HCT116 (cell line): ENCODE data around the gene ERRFI1. TPM values are rescaled to one million over a fixed set of nuclear protein-coding genes. Genes with fewer than 3 reads are reported as not detected.

Source experiments
- ATAC-seq: fragments of 200-7000 bp; cut with Tn5 transposase; 2 replicates; pipeline ENCODE4 v1.9.1; 2020; ENCODE audit warnings: mild to moderate bottlenecking, moderate library complexity
- BruUV-seq: library from RNA; stranded (reverse); fragments of 400-500 nt; replicated peaks from 2 replicates; lab custom pipeline; 2021; lab: Mats Ljungman, UMichigan
- CTCF ChIA-PET: fragments of 300-600 bp; sonication (Branson Sonifier 250); formaldehyde crosslinking; loops from one replicate; lab custom pipeline; 2021; ENCODE audit warnings: antibody characterized with exemption; lab: Charles Lee
- POLR2A ChIA-PET: fragments of 300-600, 350-600 bp; sonication (Branson Sonifier 250); formaldehyde crosslinking; loops from one replicate; lab custom pipeline; 2021; ENCODE audit warnings: antibody characterized with exemption; lab: Charles Lee
- RAD21 ChIA-PET, 2 experiments: fragments of 300-600 bp; sonication (Branson Sonifier 250); formaldehyde crosslinking; loops; one replicate each; lab custom pipeline; 2023; ENCODE audit warnings: low total read pairs in 2 of 2; ENCODE audit not compliant: uncharacterized antibody in 2 of 2, unreplicated experiment in 2 of 2, low non-redundant PET in 1 of 2; lab: Charles Lee
- DNase-seq: peaks from one replicate; pipeline ENCODE4 v3.0.0-alpha.2; 2010; ENCODE audit warnings: low read depth, low spot score
- H2AFZ ChIP-seq: fragments of 200-600 bp; shearing (Covaris generic), sonication (generic); 2 replicates; pipeline ENCODE4 v1.6.1; 2017; ENCODE audit warnings: low read depth, mixed run types, mixed read lengths, antibody characterized with exemption, low read length; ENCODE audit not compliant: poor library complexity, severe bottlenecking
- H3K27ac ChIP-seq: 2 replicates; pipeline ENCODE4 v1.5.1; 2012; ENCODE audit warnings: low read depth, low read length
- H3K27me3 ChIP-seq: fragments of 200-600 bp; sonication (generic); 2 replicates; pipeline ENCODE4 v1.6.1; 2016; ENCODE audit warnings: mixed run types, low read length, mixed read lengths; ENCODE audit not compliant: insufficient read depth
- H3K36me3 ChIP-seq, 2 experiments: fragments of 200-500 bp in 1 of 2; fragments of 200-600 bp in 1 of 2; sonication (Bioruptor generic) in 1 of 2; sonication (generic) in 1 of 2; 2 replicates each; pipeline versions ENCODE4 v1.5.1 to v1.6.1; 2014 to 2016; ENCODE audit warnings: low read length in 2 of 2, inconsistent platforms in 1 of 2, mixed read lengths in 1 of 2, mixed run types in 1 of 2; ENCODE audit not compliant: insufficient read depth in 2 of 2, control insufficient read depth in 1 of 2
- H3K4me1 ChIP-seq, 2 experiments: fragments of 200-600 bp in 1 of 2; sonication (generic) in 1 of 2; 2 replicates each; pipeline versions ENCODE4 v1.5.1 to v1.6.1; 2012 to 2017; ENCODE audit warnings: low read length in 2 of 2, inconsistent platforms in 1 of 2, mild to moderate bottlenecking in 1 of 2, mixed read lengths in 1 of 2, mixed run types in 1 of 2, moderate library complexity in 1 of 2; ENCODE audit not compliant: insufficient read depth in 2 of 2, control insufficient read depth in 1 of 2
- H3K4me2 ChIP-seq: fragments of 200-600 bp; sonication (generic); 2 replicates; pipeline ENCODE4 v1.6.1; 2017; ENCODE audit warnings: mixed run types, low read length, mixed read lengths
- H3K4me3 ChIP-seq, 2 experiments: fragments of 200-600 bp in 1 of 2; sonication (generic) in 1 of 2; replicated peaks in 1 of 2; 2 replicates each; pipeline ENCODE4 v1.5.1; 2011 to 2016; ENCODE audit warnings: low read length in 2 of 2, control low read depth in 1 of 2, low read depth in 1 of 2, mild to moderate bottlenecking in 1 of 2, mixed read lengths in 1 of 2, mixed run types in 1 of 2
- H3K79me2 ChIP-seq: fragments of 200-600 bp; sonication (generic); 2 replicates; pipeline ENCODE4 v1.6.1; 2017; ENCODE audit warnings: mild to moderate bottlenecking, mixed run types, low read length, moderate library complexity, mixed read lengths; ENCODE audit not compliant: insufficient read depth
- H3K9ac ChIP-seq: fragments of 200-600 bp; sonication (generic); 2 replicates; pipeline ENCODE4 v1.6.1; 2016; ENCODE audit warnings: low read length, mixed read lengths
- H3K9me2 ChIP-seq: fragments of 200-600 bp; sonication (generic), shearing (Covaris generic); 2 replicates; pipeline ENCODE4 v1.6.1; 2017; ENCODE audit warnings: mixed run types, mild to moderate bottlenecking, moderate library complexity; ENCODE audit not compliant: insufficient read depth
- H3K9me3 ChIP-seq, 2 experiments: fragments of 200-500 bp in 1 of 2; fragments of 200-600 bp in 1 of 2; sonication (Bioruptor generic) in 1 of 2; sonication (generic) in 1 of 2; 2 replicates each; pipeline ENCODE4 v1.6.1; 2014 to 2017; ENCODE audit warnings: low read length in 2 of 2, mixed read lengths in 2 of 2, inconsistent platforms in 1 of 2, low read depth in 1 of 2, mild to moderate bottlenecking in 1 of 2, mixed run types in 1 of 2, moderate library complexity in 1 of 2; ENCODE audit not compliant: control insufficient read depth in 1 of 2, insufficient read depth in 1 of 2
- H4K20me1 ChIP-seq: fragments of 200-600 bp; sonication (generic), shearing (Covaris generic); 2 replicates; pipeline ENCODE4 v1.6.1; 2017; ENCODE audit warnings: mixed run types, mild to moderate bottlenecking, moderate library complexity; ENCODE audit not compliant: insufficient read depth
- CEBPB ChIP-seq: IDR thresholded peaks from 2 replicates; pipeline ENCODE4 v1.6.1; 2012; ENCODE audit warnings: low read depth
- EGR1 ChIP-seq: IDR thresholded peaks from 2 replicates; pipeline ENCODE4 v1.6.1; 2012; ENCODE audit warnings: low read depth
- ELF1 ChIP-seq: IDR thresholded peaks from 2 replicates; pipeline ENCODE4 v1.6.1; 2012; ENCODE audit warnings: low read depth, borderline replicate concordance
- POLR2AphosphoS5 ChIP-seq: IDR thresholded peaks from 2 replicates; pipeline ENCODE4 v1.6.1; 2011; ENCODE audit warnings: mild to moderate bottlenecking, low read depth, low read length, moderate library complexity
- SP1 ChIP-seq: IDR thresholded peaks from 2 replicates; pipeline ENCODE4 v1.6.1; 2012; ENCODE audit warnings: low read depth
- TCF7L2 ChIP-seq: IDR thresholded peaks from 2 replicates; pipeline ENCODE4 v1.7.0; 2011; ENCODE audit warnings: borderline replicate concordance, inconsistent platforms; ENCODE audit not compliant: insufficient read depth, insufficient read length; ENCODE audit errors: extremely low read depth
- ZBTB33 ChIP-seq: IDR thresholded peaks from 2 replicates; pipeline ENCODE4 v1.6.1; 2011; ENCODE audit warnings: mild to moderate bottlenecking, low read length, moderate library complexity; ENCODE audit not compliant: insufficient replicate concordance; ENCODE audit errors: extremely low read depth
- ZFX ChIP-seq: fragments of 450-650 bp; IDR thresholded peaks from 2 replicates; pipeline ENCODE4 v1.6.1; 2017
- intact Hi-C: fragments of 100-400 bp; cut with micrococcal nuclease; formaldehyde crosslinking; loops from 2 replicates; pipeline ENCODE4 v1.10.0; 2022
- total RNA-seq: library from RNA; stranded (reverse); gene quantifications from one replicate; pipeline ENCODE4 v1.2.1, GENCODE V29; 2021; ENCODE audit not compliant: unreplicated experiment

The ERRFI1 gene
- total RNA-seq, 1 experiment from 2014 or later, result 777 TPM

- H3K9me3 ChIP-seq, result no peaks in the 10 kb centered on the region
- no peaks in the 10 kb centered on the region for H3K9me2 ChIP-seq
- H3K79me2 ChIP-seq, result peaks cover 72% of the 10 kb centered on the region
- intact Hi-C loops, result loop anchor here (1.0 to 5.0 kb wide), 4 partner anchors 52 to 169 kb away; no protein-coding TSS in a partner anchor
- CTCF ChIA-PET, result no interaction called here
- POLR2A ChIA-PET, result interaction anchor here (0.6 to 7.5 kb wide), 18 partner anchors 12 to 316 kb away, joined by 3 to 80 read pairs (median 6); no protein-coding TSS in a partner anchor
- peaks cover 67 to 88% of the 10 kb centered on the region in 2 experiments for H3K4me1 ChIP-seq
- peak overlapping the region; percentile 91 for H3K9ac ChIP-seq
- peaks cover 23 to 38% of the 10 kb centered on the region in 2 experiments for H3K36me3 ChIP-seq
- peak overlapping the region; percentile 88 to 93 for H3K4me3 ChIP-seq
- H4K20me1 ChIP-seq, result peaks cover 42% of the 10 kb centered on the region
- RAD21 ChIA-PET, result no interaction called here
- peak overlapping the region; percentile 95 for H3K4me2 ChIP-seq
- H3K27ac ChIP-seq, result peak overlapping the region; percentile 99
- ATAC-seq, result no peak; the same call in 1 of the 2 replicates
- no peaks in the 10 kb centered on the region for H3K27me3 ChIP-seq
- no TSS peak for BruUV-seq
- no peak overlapping the region for H2AFZ ChIP-seq
- no peak for DNase-seq
- TF ChIP-seq ZBTB33, result no peak
- no peak for TF ChIP-seq CEBPB
- no peak for TF ChIP-seq ELF1
- TF ChIP-seq SP1, result no peak
- no peak for TF ChIP-seq EGR1
- no peak for TF ChIP-seq ZFX
Observed at GRCh38 chr1:8025671-8026144, 401 bp downstream of the ERRFI1 start.

- peaks cover 47% of the 10 kb centered on the region for H4K20me1 ChIP-seq
- CTCF ChIA-PET, result no interaction called here
- H3K4me3 ChIP-seq, result peak overlapping the region; percentile 88 to 93
- H2AFZ ChIP-seq, result no peak overlapping the region
- no peaks in the 10 kb centered on the region for H3K9me3 ChIP-seq
- H3K27ac ChIP-seq, result peak overlapping the region; percentile 99
- peak overlapping the region; percentile 91 for H3K9ac ChIP-seq
- POLR2A ChIA-PET, result interaction anchor here (0.6 to 7.5 kb wide), 21 partner anchors 10 to 290 kb away, joined by 3 to 80 read pairs (median 6); no protein-coding TSS in a partner anchor
- H3K4me1 ChIP-seq, result peaks cover 70 to 88% of the 10 kb centered on the region in 2 experiments
- no peaks in the 10 kb centered on the region for H3K9me2 ChIP-seq
- no peak for ATAC-seq
- RAD21 ChIA-PET, result no interaction called here
- H3K27me3 ChIP-seq, result no peaks in the 10 kb centered on the region
- peaks cover 78% of the 10 kb centered on the region for H3K79me2 ChIP-seq
- H3K4me2 ChIP-seq, result peak overlapping the region; percentile 95
- TSS peak; percentile 53 for BruUV-seq
- no peak for DNase-seq
- H3K36me3 ChIP-seq, result peaks cover 23 to 38% of the 10 kb centered on the region in 2 experiments
- intact Hi-C loops, result loop anchor here (5.0 kb wide), 1 partner anchor 52 kb away; no protein-coding TSS in a partner anchor
- TF ChIP-seq POLR2AphosphoS5 (peak; percentile 20), ZBTB33 (peak; percentile 40), TCF7L2 (no peak)
Observed at GRCh38 chr1:8025061-8025670, 943 bp downstream of the ERRFI1 start.
